Measurements from ENCODE around the gene ALX3.

ALX3 gene

DNA sequence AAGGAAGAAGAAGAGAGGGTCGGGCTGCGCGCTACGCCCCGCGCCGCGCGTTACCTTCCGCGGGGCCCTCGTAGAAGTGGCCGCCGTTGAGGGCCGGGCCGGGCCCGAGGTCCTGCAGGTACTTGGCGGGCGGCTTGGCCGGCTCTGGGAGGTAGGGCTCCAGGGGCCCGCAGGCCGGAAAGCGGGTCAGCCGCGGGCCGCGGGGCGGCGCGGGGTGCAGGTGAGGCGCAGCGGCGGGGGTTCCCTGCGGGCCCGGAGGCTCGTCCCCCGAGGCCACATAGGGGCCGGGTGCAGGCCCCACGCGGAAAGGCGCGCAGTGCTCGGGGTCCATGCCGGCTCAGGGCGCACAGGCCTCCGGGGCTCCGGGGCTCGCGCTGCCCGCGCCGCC, 196 bp downstream of the ALX3 start:
- Histone ChIP-seq H3K36me3 (ENCODE audit: control insufficient read depth, insufficient read depth, low read length) (no peaks in the 10 kb centered on the region), H3K27me3 (ENCODE audit: control insufficient read depth, insufficient read depth, low read length) (peaks cover 95% of the 10 kb centered on the region), H3K9me3 (ENCODE audit: control insufficient read depth, insufficient read depth, low read length) (no peaks in the 10 kb centered on the region), H3K4me1 (ENCODE audit: control insufficient read depth, insufficient read depth, low read length) (no peaks in the 10 kb centered on the region), H3K9ac (ENCODE audit: low read depth, low read length) (no peak overlapping the region), H3K4me3 (ENCODE audit: low read depth, low read length) (peak overlapping the region; percentile 49)

- H3K27me3 ChIP-seq (ENCODE audit: control insufficient read depth, insufficient read depth, low read length): peaks cover 93% of the 10 kb centered on the region
- no peaks in the 10 kb centered on the region for H3K9me3 ChIP-seq (ENCODE audit: control insufficient read depth, insufficient read depth, low read length)
- H3K36me3 ChIP-seq (ENCODE audit: control insufficient read depth, insufficient read depth, low read length): no peaks in the 10 kb centered on the region
- no peaks in the 10 kb centered on the region for H3K4me1 ChIP-seq (ENCODE audit: control insufficient read depth, insufficient read depth, low read length)
- peak overlapping the region; percentile 49 for H3K4me3 ChIP-seq (ENCODE audit: low read depth, low read length)
- no peak overlapping the region for H3K9ac ChIP-seq (ENCODE audit: low read depth, low read length)
These were observed 829 bp downstream of the ALX3 start for GRCh38 chr1:110069404-110070281.

DNA sequence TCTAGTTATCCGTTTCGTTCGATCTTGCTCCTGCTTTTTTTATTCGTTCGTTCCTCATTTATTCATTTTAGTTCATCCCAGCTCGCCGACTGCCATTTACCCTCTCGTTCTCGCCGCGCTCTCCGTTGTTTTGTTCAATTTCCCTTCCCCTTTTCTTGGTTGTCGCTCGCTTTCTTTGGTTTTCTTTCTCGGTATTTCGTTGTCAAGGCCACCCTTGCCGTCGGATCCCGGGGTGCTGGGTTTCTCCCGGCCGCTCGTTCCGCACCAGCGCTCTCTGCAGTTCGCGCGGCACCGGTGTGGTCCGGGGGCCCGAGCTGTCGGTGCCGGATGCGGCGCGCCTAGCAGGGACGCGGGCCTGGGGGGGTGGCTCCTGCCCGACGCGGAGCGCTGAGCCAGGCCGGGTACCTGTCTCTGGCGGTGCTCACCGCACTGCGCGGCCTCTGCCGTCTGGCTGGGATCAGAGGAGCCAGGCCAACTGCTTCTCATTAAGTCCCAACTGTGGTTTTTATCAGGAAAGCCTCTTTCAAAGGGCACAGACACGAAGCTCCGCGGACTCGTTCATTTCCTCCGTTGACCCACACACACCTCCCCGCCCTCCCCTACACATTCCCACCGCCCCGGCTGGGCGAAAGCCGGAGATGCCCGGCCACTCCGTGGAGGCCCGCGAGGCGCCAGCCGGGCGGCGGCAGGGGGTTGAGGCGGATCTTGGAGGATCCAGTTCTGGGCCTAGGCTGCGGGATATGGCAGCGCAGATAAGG, 1.6 kb downstream of the ALX3 start:
- no peaks in the 10 kb centered on the region for H3K36me3 ChIP-seq (ENCODE audit: control insufficient read depth, insufficient read depth, low read length)
- H3K9me3 ChIP-seq (ENCODE audit: control insufficient read depth, insufficient read depth, low read length): no peaks in the 10 kb centered on the region
- H3K4me1 ChIP-seq (ENCODE audit: control insufficient read depth, insufficient read depth, low read length): no peaks in the 10 kb centered on the region
- H3K27me3 ChIP-seq (ENCODE audit: control insufficient read depth, insufficient read depth, low read length): peaks cover 88% of the 10 kb centered on the region
- H3K9ac ChIP-seq (ENCODE audit: low read depth, low read length): no peak overlapping the region
- H3K4me3 ChIP-seq (ENCODE audit: low read depth, low read length): peak overlapping the region; percentile 49

- Histone ChIP-seq H3K36me3 (ENCODE audit: control insufficient read depth, insufficient read depth, low read length) (no peaks in the 10 kb centered on the region), H3K4me1 (ENCODE audit: control insufficient read depth, insufficient read depth, low read length) (no peaks in the 10 kb centered on the region), H3K9ac (ENCODE audit: low read depth, low read length) (no peak overlapping the region), H3K9me3 (ENCODE audit: control insufficient read depth, insufficient read depth, low read length) (no peaks in the 10 kb centered on the region), H3K27me3 (ENCODE audit: control insufficient read depth, insufficient read depth, low read length) (peaks cover 80% of the 10 kb centered on the region), H3K4me3 (ENCODE audit: low read depth, low read length) (peak overlapping the region; percentile 49)
These were observed 2.4 kb downstream of the ALX3 start for GRCh38 chr1:110067893-110068645.

GRCh38 chr1:110067479-110067892, 3.0 kb downstream of the ALX3 start:
- Histone ChIP-seq H3K9me3 (ENCODE audit: control insufficient read depth, insufficient read depth, low read length) (no peaks in the 10 kb centered on the region), H3K27me3 (ENCODE audit: control insufficient read depth, insufficient read depth, low read length) (peaks cover 74% of the 10 kb centered on the region), H3K9ac (ENCODE audit: low read depth, low read length) (no peak overlapping the region), H3K4me3 (ENCODE audit: low read depth, low read length) (peak overlapping the region; percentile 49), H3K36me3 (ENCODE audit: control insufficient read depth, insufficient read depth, low read length) (no peaks in the 10 kb centered on the region), H3K4me1 (ENCODE audit: control insufficient read depth, insufficient read depth, low read length) (no peaks in the 10 kb centered on the region)

DNA sequence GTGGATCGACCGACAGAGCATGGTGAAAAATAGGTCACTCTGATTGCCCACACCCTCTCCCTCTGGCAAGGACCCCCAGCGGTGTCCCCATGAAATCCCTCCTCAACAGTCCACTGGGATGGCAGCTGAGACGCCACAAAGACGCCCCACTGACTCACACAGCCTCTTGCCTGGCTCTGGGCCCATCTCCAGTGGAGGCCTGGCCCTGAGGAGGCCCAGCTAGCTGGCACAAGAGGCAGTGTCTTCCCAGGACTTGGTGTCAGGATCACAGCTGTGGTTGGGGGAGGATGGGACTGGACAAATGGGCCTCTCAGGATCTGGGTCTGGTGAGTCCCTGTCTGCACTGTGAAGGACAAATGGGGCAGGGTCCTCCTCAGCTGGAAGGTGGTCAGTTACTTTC, 4.6 kb downstream of the ALX3 start:
- H3K4me3 ChIP-seq (ENCODE audit: low read depth, low read length): no peak overlapping the region
- H3K9ac ChIP-seq (ENCODE audit: low read depth, low read length): no peak overlapping the region
- H3K27me3 ChIP-seq (ENCODE audit: control insufficient read depth, insufficient read depth, low read length): peaks cover 58% of the 10 kb centered on the region
- no peaks in the 10 kb centered on the region for H3K4me1 ChIP-seq (ENCODE audit: control insufficient read depth, insufficient read depth, low read length)
- no peaks in the 10 kb centered on the region for H3K9me3 ChIP-seq (ENCODE audit: control insufficient read depth, insufficient read depth, low read length)
- H3K36me3 ChIP-seq (ENCODE audit: control insufficient read depth, insufficient read depth, low read length): no peaks in the 10 kb centered on the region

DNA sequence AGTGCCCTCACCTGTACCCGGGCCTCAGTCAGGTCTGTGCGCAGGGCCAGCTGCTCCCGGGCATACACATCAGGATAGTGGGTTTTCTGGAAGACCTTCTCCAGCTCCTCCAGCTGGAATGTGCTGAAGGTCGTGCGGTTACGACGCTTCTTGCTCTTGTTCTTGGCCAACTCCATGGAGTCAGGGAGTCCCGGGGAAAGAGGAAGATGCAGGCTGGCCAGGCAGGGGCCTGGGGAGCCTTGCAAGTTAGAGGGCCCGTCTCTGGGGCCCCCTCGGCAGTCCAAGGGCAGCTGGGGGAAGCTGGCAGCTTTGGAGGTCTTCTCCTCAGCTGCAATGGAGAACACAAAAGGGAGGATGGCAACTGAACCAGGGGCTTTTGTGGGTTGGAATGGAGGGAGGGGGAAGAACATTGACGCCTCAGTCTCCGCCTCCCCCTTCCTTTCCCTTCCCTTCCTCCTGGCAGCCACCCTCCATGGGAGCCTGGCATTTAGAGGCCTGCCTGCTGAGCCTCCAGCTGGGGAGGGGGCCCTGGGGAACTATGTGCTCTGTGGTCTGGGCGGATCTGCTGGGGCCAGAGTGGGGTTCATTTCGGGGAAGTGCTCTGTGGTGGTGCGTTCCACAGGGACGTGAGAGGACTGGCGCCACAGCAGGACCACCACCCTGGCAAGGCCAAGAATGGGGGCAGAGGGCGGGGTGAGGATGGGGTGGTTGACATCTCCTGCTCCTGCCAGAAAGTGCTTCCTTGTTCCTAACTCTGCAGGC, 5.7 kb downstream of the ALX3 start:
- Histone ChIP-seq H3K9me3 (ENCODE audit: control insufficient read depth, insufficient read depth, low read length) (no peaks in the 10 kb centered on the region), H3K27me3 (ENCODE audit: control insufficient read depth, insufficient read depth, low read length) (peaks cover 50% of the 10 kb centered on the region), H3K36me3 (ENCODE audit: control insufficient read depth, insufficient read depth, low read length) (no peaks in the 10 kb centered on the region), H3K4me1 (ENCODE audit: control insufficient read depth, insufficient read depth, low read length) (no peaks in the 10 kb centered on the region), H3K9ac (ENCODE audit: low read depth, low read length) (no peak overlapping the region), H3K4me3 (ENCODE audit: low read depth, low read length) (no peak overlapping the region)

DNA sequence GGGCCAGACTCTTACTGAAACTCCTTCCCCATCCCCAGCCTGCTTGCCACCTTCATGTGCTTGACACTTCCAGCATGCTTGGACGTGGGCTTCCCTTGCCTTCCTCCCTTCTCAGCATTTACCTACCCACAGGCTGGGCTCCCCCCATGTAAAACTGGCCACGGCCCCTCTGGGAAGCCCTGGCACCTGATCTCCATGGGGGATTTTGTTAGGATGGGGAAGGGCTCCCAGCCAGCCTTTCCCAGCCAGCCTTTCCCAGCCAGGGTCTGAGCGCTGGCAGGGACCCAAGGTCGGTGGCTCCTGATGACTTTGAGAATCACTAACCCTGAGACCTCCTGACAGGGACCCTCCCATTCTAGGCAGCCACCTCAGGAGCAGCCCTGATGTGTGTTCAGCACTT, 6.7 kb downstream of the ALX3 start:
- Histone ChIP-seq H3K4me1 (ENCODE audit: control insufficient read depth, insufficient read depth, low read length) (no peaks in the 10 kb centered on the region), H3K9me3 (ENCODE audit: control insufficient read depth, insufficient read depth, low read length) (no peaks in the 10 kb centered on the region), H3K9ac (ENCODE audit: low read depth, low read length) (no peak overlapping the region), H3K27me3 (ENCODE audit: control insufficient read depth, insufficient read depth, low read length) (peaks cover 40% of the 10 kb centered on the region), H3K36me3 (ENCODE audit: control insufficient read depth, insufficient read depth, low read length) (peaks cover 3% of the 10 kb centered on the region), H3K4me3 (ENCODE audit: low read depth, low read length) (no peak overlapping the region)

- no peak overlapping the region for H3K9ac ChIP-seq (ENCODE audit: low read depth, low read length)
These were observed 7.9 kb downstream of the ALX3 start for GRCh38 chr1:110062612-110063011.

DNA sequence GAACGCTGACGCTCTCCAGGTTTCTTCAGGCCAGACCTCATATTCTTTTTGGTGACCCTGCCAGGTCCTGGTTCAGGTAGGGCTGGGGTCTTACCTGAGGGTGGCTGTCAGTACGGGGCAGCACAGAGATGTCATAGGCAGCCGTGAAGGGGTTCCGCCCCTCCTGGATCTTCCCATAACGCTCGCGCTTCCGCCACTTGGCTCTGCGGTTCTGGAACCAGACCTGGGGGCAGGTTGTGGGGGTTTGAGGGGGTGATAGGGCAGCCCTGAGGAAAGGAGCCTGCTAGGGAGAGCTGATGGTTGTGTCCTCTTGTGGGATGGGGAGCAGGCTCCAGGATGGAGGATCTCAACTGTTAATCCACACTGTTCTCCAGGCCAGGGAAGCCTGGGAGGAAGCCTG, 9.1 kb downstream of the ALX3 start:
- Histone ChIP-seq H3K27me3 (ENCODE audit: control insufficient read depth, insufficient read depth, low read length) (peaks cover 16% of the 10 kb centered on the region), H3K4me1 (ENCODE audit: control insufficient read depth, insufficient read depth, low read length) (no peaks in the 10 kb centered on the region), H3K36me3 (ENCODE audit: control insufficient read depth, insufficient read depth, low read length) (peaks cover 18% of the 10 kb centered on the region), H3K4me3 (ENCODE audit: low read depth, low read length) (no peak overlapping the region), H3K9me3 (ENCODE audit: control insufficient read depth, insufficient read depth, low read length) (no peaks in the 10 kb centered on the region), H3K9ac (ENCODE audit: low read depth, low read length) (no peak overlapping the region)

More at GRCh38 chr1:110062612-110063011, 7.9 kb downstream of the ALX3 start:
- Histone ChIP-seq H3K4me3 (ENCODE audit: low read depth, low read length) (no peak overlapping the region), H3K9me3 (ENCODE audit: control insufficient read depth, insufficient read depth, low read length) (no peaks in the 10 kb centered on the region), H3K27me3 (ENCODE audit: control insufficient read depth, insufficient read depth, low read length) (peaks cover 28% of the 10 kb centered on the region), H3K36me3 (ENCODE audit: control insufficient read depth, insufficient read depth, low read length) (peaks cover 8% of the 10 kb centered on the region), H3K4me1 (ENCODE audit: control insufficient read depth, insufficient read depth, low read length) (no peaks in the 10 kb centered on the region)

DNA sequence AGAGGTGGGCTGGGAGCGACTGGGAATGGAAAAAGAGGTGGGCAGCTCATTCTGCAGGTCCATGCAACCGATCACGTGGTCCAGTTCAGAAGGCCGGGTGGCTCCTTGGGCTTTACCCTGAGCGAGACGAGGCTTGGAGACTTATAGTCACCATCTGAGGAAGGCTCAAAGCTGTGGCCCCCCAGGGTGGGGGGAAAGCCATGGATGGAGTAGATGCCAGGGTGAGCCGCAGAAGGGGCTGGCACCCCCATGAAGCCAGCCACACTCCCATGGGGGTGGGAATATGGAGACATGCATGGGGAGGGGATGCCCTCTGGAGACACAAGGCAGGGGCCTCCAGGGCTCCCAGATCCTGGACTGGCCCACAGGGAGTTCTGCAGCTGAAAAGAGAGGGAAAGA, 9.8 kb downstream of the ALX3 start:
- Histone ChIP-seq H3K9ac (ENCODE audit: low read depth, low read length) (no peak overlapping the region), H3K4me3 (ENCODE audit: low read depth, low read length) (no peak overlapping the region), H3K9me3 (ENCODE audit: control insufficient read depth, insufficient read depth, low read length) (no peaks in the 10 kb centered on the region), H3K36me3 (ENCODE audit: control insufficient read depth, insufficient read depth, low read length) (peaks cover 21% of the 10 kb centered on the region), H3K4me1 (ENCODE audit: control insufficient read depth, insufficient read depth, low read length) (no peaks in the 10 kb centered on the region), H3K27me3 (ENCODE audit: control insufficient read depth, insufficient read depth, low read length) (peaks cover 10% of the 10 kb centered on the region)

Measured in iPS-15b (cell line).